ENCODE data around the gene MYO1H. TPM values are rescaled to one million over a fixed set of nuclear protein-coding genes. Genes with fewer than 3 reads are reported as not detected.
"Not testable (repeated sequence)": the region's sequence is repeated elsewhere in the genome, so short reads cannot be mapped to it uniquely, and the experiment has no call there.

Gene MYO1H
- total and polyA plus RNA-seq, 4 donors = 0.28 to 0.90 (median 0.30) TPM; not detected in 1

- WGBS (ENCODE audit: insufficient coverage) = 86% methylated on average over 11 of the region's 16 CpGs
- Histone ChIP-seq H3K4me1 (ENCODE audit: control insufficient read depth, insufficient read depth, low read length) (peaks cover 12% of the 10 kb centered on the region), H3K36me3 (ENCODE audit: control insufficient read depth, insufficient read depth, low read length) (peaks cover 15% of the 10 kb centered on the region)
- not testable (repeated sequence) for H3K4me3 ChIP-seq (ENCODE audit: low read depth, low read length); DNase-seq (ENCODE audit: low read depth in 4 of 6, low spot score in 6 of 6); H3K27me3 ChIP-seq (ENCODE audit: control insufficient read depth, insufficient read depth, low read length); H3K9me3 ChIP-seq (ENCODE audit: control insufficient read depth, insufficient read depth, low read length); H3K27ac ChIP-seq (ENCODE audit: low read depth, low read length)
Observed at GRCh38 chr12:109473526-109474270, 126.0 kb downstream of the MYO1H start.

GRCh38 chr12:109475121-109475520, 127.4 kb downstream of the MYO1H start:
- 96% methylated on average over 5 of the region's 7 CpGs for WGBS (ENCODE audit: insufficient coverage)
- Histone ChIP-seq H3K36me3 (ENCODE audit: control insufficient read depth, insufficient read depth, low read length) (peaks cover 6% of the 10 kb centered on the region), H3K27me3 (ENCODE audit: control insufficient read depth, insufficient read depth, low read length) (no peaks in the 10 kb centered on the region), H3K9me3 (ENCODE audit: control insufficient read depth, insufficient read depth, low read length) (no peaks in the 10 kb centered on the region), H3K4me1 (ENCODE audit: control insufficient read depth, insufficient read depth, low read length) (peaks cover 13% of the 10 kb centered on the region), H3K27ac (ENCODE audit: low read depth, low read length) (no peak overlapping the region), H3K4me3 (ENCODE audit: low read depth, low read length) (no peak overlapping the region)
- DNase-seq (ENCODE audit: low read depth in 4 of 6, low spot score in 6 of 6) = no peak

GRCh38 chr12:109475993-109476806, 128.5 kb downstream of the MYO1H start:
- H3K27me3 ChIP-seq (ENCODE audit: control insufficient read depth, insufficient read depth, low read length) = no peaks in the 10 kb centered on the region
- H3K9me3 ChIP-seq (ENCODE audit: control insufficient read depth, insufficient read depth, low read length) = no peaks in the 10 kb centered on the region
- WGBS (ENCODE audit: insufficient coverage) = 19% methylated on average over 19 of the region's 19 CpGs
- H3K4me1 ChIP-seq (ENCODE audit: control insufficient read depth, insufficient read depth, low read length) = peaks cover 13% of the 10 kb centered on the region
- no peak for DNase-seq (ENCODE audit: low read depth in 4 of 6, low spot score in 6 of 6)
- peak overlapping the region; percentile 1 for H3K27ac ChIP-seq (ENCODE audit: low read depth, low read length)
- peaks cover 6% of the 10 kb centered on the region for H3K36me3 ChIP-seq (ENCODE audit: control insufficient read depth, insufficient read depth, low read length)
- H3K4me3 ChIP-seq (ENCODE audit: low read depth, low read length) = peak overlapping the region; percentile 86

GRCh38 chr12:109476807-109477184, 129.1 kb downstream of the MYO1H start:
- peak overlapping the region; percentile 90 for H3K27ac ChIP-seq (ENCODE audit: low read depth, low read length)
- no peak for DNase-seq (ENCODE audit: low read depth in 4 of 6, low spot score in 6 of 6)
- peaks cover 6% of the 10 kb centered on the region for H3K36me3 ChIP-seq (ENCODE audit: control insufficient read depth, insufficient read depth, low read length)
- H3K9me3 ChIP-seq (ENCODE audit: control insufficient read depth, insufficient read depth, low read length) = no peaks in the 10 kb centered on the region
- no peaks in the 10 kb centered on the region for H3K27me3 ChIP-seq (ENCODE audit: control insufficient read depth, insufficient read depth, low read length)
- peak overlapping the region; percentile 86 for H3K4me3 ChIP-seq (ENCODE audit: low read depth, low read length)
- peaks cover 13% of the 10 kb centered on the region for H3K4me1 ChIP-seq (ENCODE audit: control insufficient read depth, insufficient read depth, low read length)
- WGBS (ENCODE audit: insufficient coverage) = 0% methylated on average over 10 of the region's 11 CpGs

GRCh38 chr12:109477185-109477962, 129.7 kb downstream of the MYO1H start, which contains the start of the genes KCTD10 and UBE3B:
KCTD10 (minus strand) TSS chr12:109477300; CDS start chr12:109477262, 38 bp downstream.
UBE3B (plus strand) TSS chr12:109477634; CDS start chr12:109483552, 5,918 bp downstream.
- peaks cover 13% of the 10 kb centered on the region for H3K4me1 ChIP-seq (ENCODE audit: control insufficient read depth, insufficient read depth, low read length)
- peaks cover 6% of the 10 kb centered on the region for H3K36me3 ChIP-seq (ENCODE audit: control insufficient read depth, insufficient read depth, low read length)
- under 1% methylated on average over 54 of the region's 54 CpGs for WGBS (ENCODE audit: insufficient coverage)
- H3K4me3 ChIP-seq (ENCODE audit: low read depth, low read length) = peak within 1 kb of the TSS; percentile 86
- peak; percentile 79 to 97 (median 88) for DNase-seq (ENCODE audit: low read depth in 4 of 6, low spot score in 6 of 6)
- H3K9me3 ChIP-seq (ENCODE audit: control insufficient read depth, insufficient read depth, low read length) = no peaks in the 10 kb centered on the region
- peak within 1 kb of the TSS; percentile 90 for H3K27ac ChIP-seq (ENCODE audit: low read depth, low read length)
- H3K27me3 ChIP-seq (ENCODE audit: control insufficient read depth, insufficient read depth, low read length) = no peaks in the 10 kb centered on the region

GRCh38 chr12:109477963-109478315, 130.2 kb downstream of the MYO1H start:
- Histone ChIP-seq H3K4me3 (ENCODE audit: low read depth, low read length) (peak overlapping the region; percentile 86), H3K9me3 (ENCODE audit: control insufficient read depth, insufficient read depth, low read length) (no peaks in the 10 kb centered on the region), H3K27me3 (ENCODE audit: control insufficient read depth, insufficient read depth, low read length) (no peaks in the 10 kb centered on the region), H3K4me1 (ENCODE audit: control insufficient read depth, insufficient read depth, low read length) (peaks cover 13% of the 10 kb centered on the region), H3K36me3 (ENCODE audit: control insufficient read depth, insufficient read depth, low read length) (peaks cover 6% of the 10 kb centered on the region), H3K27ac (ENCODE audit: low read depth, low read length) (no peak overlapping the region)
- DNase-seq (ENCODE audit: low read depth in 4 of 6, low spot score in 6 of 6) = no peak
- WGBS (ENCODE audit: insufficient coverage) = 6% methylated on average over 6 of the region's 9 CpGs

GRCh38 chr12:109479761-109480160, 132.1 kb downstream of the MYO1H start:
- Histone ChIP-seq H3K9me3 (ENCODE audit: control insufficient read depth, insufficient read depth, low read length) (no peaks in the 10 kb centered on the region), H3K27ac (ENCODE audit: low read depth, low read length) (no peak overlapping the region), H3K4me1 (ENCODE audit: control insufficient read depth, insufficient read depth, low read length) (peaks cover 13% of the 10 kb centered on the region), H3K4me3 (ENCODE audit: low read depth, low read length) (no peak overlapping the region), H3K36me3 (ENCODE audit: control insufficient read depth, insufficient read depth, low read length) (peaks cover 12% of the 10 kb centered on the region), H3K27me3 (ENCODE audit: control insufficient read depth, insufficient read depth, low read length) (no peaks in the 10 kb centered on the region)
- WGBS (ENCODE audit: insufficient coverage) = no CpG with 5 or more reads among the region's 1 CpG
- no peak for DNase-seq (ENCODE audit: low read depth in 4 of 6, low spot score in 6 of 6)

- H3K27me3 ChIP-seq (ENCODE audit: control insufficient read depth, insufficient read depth, low read length) = no peaks in the 10 kb centered on the region
- H3K4me1 ChIP-seq (ENCODE audit: control insufficient read depth, insufficient read depth, low read length) = peaks cover 13% of the 10 kb centered on the region
- H3K4me3 ChIP-seq (ENCODE audit: low read depth, low read length) = no peak overlapping the region
- no peaks in the 10 kb centered on the region for H3K9me3 ChIP-seq (ENCODE audit: control insufficient read depth, insufficient read depth, low read length)
- DNase-seq (ENCODE audit: low read depth in 4 of 6, low spot score in 6 of 6) = no peak
- peaks cover 18% of the 10 kb centered on the region for H3K36me3 ChIP-seq (ENCODE audit: control insufficient read depth, insufficient read depth, low read length)
- WGBS (ENCODE audit: insufficient coverage) = no CpG with 5 or more reads among the region's 4 CpGs
- H3K27ac ChIP-seq (ENCODE audit: low read depth, low read length) = no peak overlapping the region
Observed at GRCh38 chr12:109480356-109480755, 132.7 kb downstream of the MYO1H start.

GRCh38 chr12:109481863-109482262, 134.2 kb downstream of the MYO1H start:
- peaks cover 28% of the 10 kb centered on the region for H3K36me3 ChIP-seq (ENCODE audit: control insufficient read depth, insufficient read depth, low read length)
- H3K9me3 ChIP-seq (ENCODE audit: control insufficient read depth, insufficient read depth, low read length) = no peaks in the 10 kb centered on the region
- DNase-seq (ENCODE audit: low read depth in 4 of 6, low spot score in 6 of 6) = no peak
- WGBS (ENCODE audit: insufficient coverage) = no CpG with 5 or more reads among the region's 1 CpG
- H3K27me3 ChIP-seq (ENCODE audit: control insufficient read depth, insufficient read depth, low read length) = no peaks in the 10 kb centered on the region
- no peak overlapping the region for H3K27ac ChIP-seq (ENCODE audit: low read depth, low read length)
- no peak overlapping the region for H3K4me3 ChIP-seq (ENCODE audit: low read depth, low read length)
- peaks cover 8% of the 10 kb centered on the region for H3K4me1 ChIP-seq (ENCODE audit: control insufficient read depth, insufficient read depth, low read length)
